T-cell (primary cell): ENCODE data around the gene RABL2B. TPM values are rescaled to one million over a fixed set of nuclear protein-coding genes. Genes with fewer than 3 reads are reported as not detected.
"Not testable (repeated sequence)": the region's sequence is repeated elsewhere in the genome, so short reads cannot be mapped to it uniquely, and the experiment has no call there.

Source experiments
- ATAC-seq, 4 experiments: fragments of 200-7000 bp in 3 of 4; fragments of 150-1000 bp in 1 of 4; cut with Tn5 transposase; replicated peaks in 1 of 4; 1 replicate in 3 of 4; 2 replicates in 1 of 4; pipeline ENCODE4 v1.10.0; 2021; ENCODE audit warnings: moderate library complexity in 3 of 4, mild to moderate bottlenecking in 2 of 4, moderate number of reproducible peaks in 1 of 4
- CTCF ChIA-PET, 2 donors: fragments of 300-600 bp; sonication (Branson Sonifier 250); formaldehyde crosslinking; loops; one replicate each; lab custom pipeline; 2022; ENCODE audit warnings: antibody characterized with exemption in 2 of 2; lab: Charles Lee
- POLR2A ChIA-PET, 2 donors: fragments of 300-600 bp; sonication (Branson Sonifier 250); formaldehyde crosslinking; loops; one replicate each; lab custom pipeline; 2022; ENCODE audit warnings: antibody characterized with exemption in 2 of 2; lab: Charles Lee
- DNase-seq, 35 experiments: peaks; one replicate each; pipeline versions ENCODE4 v3.0.0 to v3.0.0-alpha.2; 2013 to 2023
- H3K27ac ChIP-seq: one replicate; pipeline ENCODE4 v1.5.1; 2013; ENCODE audit warnings: low read length
- H3K27me3 ChIP-seq, 2 experiments: replicated peaks in 1 of 2; 1 replicate in 1 of 2; 2 replicates in 1 of 2; pipeline versions ENCODE4 v1.6.1 to v1.7.0; 2013; ENCODE audit warnings: low read length in 1 of 2, mixed read lengths in 1 of 2; ENCODE audit not compliant: control insufficient read depth in 2 of 2, insufficient read depth in 2 of 2; ENCODE audit errors: extremely low read depth in 1 of 2
- H3K36me3 ChIP-seq, 2 donors: 1 replicate in 1 of 2; 2 replicates in 1 of 2; pipeline versions ENCODE4 v1.6.1 to v1.7.0; 2013; ENCODE audit warnings: low read length in 1 of 2; ENCODE audit not compliant: control insufficient read depth in 2 of 2, insufficient read depth in 1 of 2; ENCODE audit errors: extremely low read depth in 1 of 2
- H3K4me1 ChIP-seq, 2 experiments: 1 replicate in 1 of 2; 2 replicates in 1 of 2; pipeline versions ENCODE4 v1.6.1 to v1.7.0; 2013; ENCODE audit warnings: low read length in 2 of 2, mixed read lengths in 1 of 2; ENCODE audit not compliant: insufficient read depth in 2 of 2, control insufficient read depth in 1 of 2; ENCODE audit errors: extremely low read depth in 1 of 2
- H3K4me3 ChIP-seq, 2 donors: 1 replicate in 1 of 2; 2 replicates in 1 of 2; pipeline versions ENCODE4 v1.5.1 to v1.7.0; 2013; ENCODE audit warnings: mild to moderate bottlenecking in 2 of 2, low read length in 1 of 2, moderate library complexity in 1 of 2; ENCODE audit not compliant: control insufficient read depth in 1 of 2; ENCODE audit errors: extremely low read depth in 1 of 2
- H3K9me3 ChIP-seq: 2 replicates; pipeline ENCODE4 v1.7.0; 2013
- H3K27ac Mint-ChIP-seq, 2 donors: one replicate each; pipeline ENCODE4 v1.8.0; 2020 to 2021; ENCODE audit warnings: mild to moderate bottlenecking in 2 of 2, mixed read lengths in 2 of 2
- H3K27me3 Mint-ChIP-seq, 2 donors: one replicate each; pipeline ENCODE4 v1.8.0; 2021 to 2022; ENCODE audit warnings: mixed read lengths in 2 of 2
- H3K36me3 Mint-ChIP-seq: one replicate; pipeline ENCODE4 v1.8.0; 2021; ENCODE audit warnings: mixed read lengths
- H3K4me1 Mint-ChIP-seq, 3 donors: one replicate each; pipeline ENCODE4 v1.8.0; 2020 to 2022; ENCODE audit warnings: mixed read lengths in 3 of 3, mild to moderate bottlenecking in 1 of 3
- H3K4me3 Mint-ChIP-seq, 3 donors: one replicate each; pipeline ENCODE4 v1.8.0; 2020 to 2022; ENCODE audit warnings: mild to moderate bottlenecking in 3 of 3, mixed read lengths in 3 of 3, moderate library complexity in 3 of 3
- H3K9me3 Mint-ChIP-seq, 3 donors: one replicate each; pipeline ENCODE4 v1.8.0; 2020 to 2022; ENCODE audit warnings: mixed read lengths in 3 of 3
- WGBS: methylation state at CpG from one replicate; pipeline ENCODE4 v1.1.5; 2013; ENCODE audit warnings: missing lambda C conversion rate; ENCODE audit not compliant: insufficient coverage; 5-methylcytosine and 5-hydroxymethylcytosine counted together
- total RNA-seq, 35 experiments: library from RNA in 6 of 35; stranded (reverse) in 6 of 35; fragments of 120-200 nt in 1 of 35; gene quantifications; one replicate each; pipeline versions ENCODE4 v1.2.1 to v1.2.4 and lab custom pipeline; 2013 to 2026

The RABL2B gene
- total RNA-seq = 10 to 100 TPM; 60.3 to 70.9 (median 64.4) TPM
- total RNA-seq (2013) = 32.4 TPM
- total RNA-seq (lab: John Stamatoyannopoulos, UW) = 7.7 to 30.2 (median 15.4) reads per million in 29 experiments

GRCh38 chr22:50783033-50783879 lies at the start of gene RABL2B:
RABL2B (minus strand) TSS chr22:50783636; CDS start chr22:50782294, 1,342 bp downstream.
- H3K27me3 ChIP-seq, H3K36me3 ChIP-seq, POLR2A ChIA-PET, CTCF ChIA-PET, H3K27me3 Mint-ChIP-seq, H3K9me3 Mint-ChIP-seq, H3K27ac ChIP-seq, H3K4me1 ChIP-seq, H3K9me3 ChIP-seq, H3K36me3 Mint-ChIP-seq: not testable (repeated sequence)
- ATAC-seq (peak; percentile 92 to 97 (median 95)), DNase-seq (peak; percentile 72 to 94 (median 84))
- peak within 1 kb of the TSS; percentile 82 to 86 (median 85) for H3K4me3 Mint-ChIP-seq
- H3K4me1 Mint-ChIP-seq = peaks cover 6 to 14% (median 10%) of the 10 kb centered on the region in 3 donors
- H3K4me3 ChIP-seq = peak within 1 kb of the TSS; percentile 44 to 57
- H3K27ac Mint-ChIP-seq = peak within 1 kb of the TSS; percentile 79 to 88
- WGBS = 0% methylated on average over 12 of the region's 77 CpGs

GRCh38 chr22:50786936-50787335 lies 3.5 kb upstream of the RABL2B start:
- H3K27me3 Mint-ChIP-seq, H3K4me3 ChIP-seq, H3K4me1 ChIP-seq, H3K27ac ChIP-seq, H3K4me3 Mint-ChIP-seq, CTCF ChIA-PET, H3K9me3 Mint-ChIP-seq, ATAC-seq, DNase-seq, H3K9me3 ChIP-seq, POLR2A ChIA-PET, H3K36me3 Mint-ChIP-seq, H3K27me3 ChIP-seq, H3K27ac Mint-ChIP-seq, H3K36me3 ChIP-seq: not testable (repeated sequence)
- peaks cover 6 to 14% (median 10%) of the 10 kb centered on the region in 3 donors for H3K4me1 Mint-ChIP-seq
- WGBS = no CpG with 5 or more reads among the region's 5 CpGs

GRCh38 chr22:50785289-50785688 lies 1.9 kb upstream of the RABL2B start:
- H3K36me3 Mint-ChIP-seq, H3K27ac ChIP-seq, H3K9me3 Mint-ChIP-seq, H3K9me3 ChIP-seq, H3K4me1 ChIP-seq, DNase-seq, H3K4me3 ChIP-seq, H3K36me3 ChIP-seq, POLR2A ChIA-PET, CTCF ChIA-PET, ATAC-seq, H3K27me3 Mint-ChIP-seq, H3K27ac Mint-ChIP-seq, H3K27me3 ChIP-seq: not testable (repeated sequence)
- no CpG with 5 or more reads among the region's 5 CpGs for WGBS
- peak overlapping the region in 2 of 3 donors; percentile 11 to 24 for H3K4me3 Mint-ChIP-seq
- peaks cover 6 to 14% (median 10%) of the 10 kb centered on the region in 3 donors for H3K4me1 Mint-ChIP-seq

GRCh38 chr22:50783880-50784276 lies 442 bp upstream of the RABL2B start:
- H3K27me3 Mint-ChIP-seq, POLR2A ChIA-PET, H3K4me1 ChIP-seq, H3K9me3 ChIP-seq, H3K36me3 ChIP-seq, H3K27me3 ChIP-seq, H3K9me3 Mint-ChIP-seq, H3K27ac ChIP-seq, CTCF ChIA-PET, H3K36me3 Mint-ChIP-seq: not testable (repeated sequence)
- peak overlapping the region; percentile 25 to 44 for H3K4me3 ChIP-seq
- H3K4me3 Mint-ChIP-seq = peak overlapping the region; percentile 82 to 86 (median 85)
- ATAC-seq = peak; percentile 30 to 48 (median 44)
- WGBS = no CpG with 5 or more reads among the region's 16 CpGs
- peak overlapping the region; percentile 79 to 88 for H3K27ac Mint-ChIP-seq
- DNase-seq = peak in 13 of 35 experiments; percentile 3 to 34 (median 11)
- peaks cover 6 to 14% (median 10%) of the 10 kb centered on the region in 3 donors for H3K4me1 Mint-ChIP-seq

- DNase-seq, H3K27ac ChIP-seq, H3K27me3 ChIP-seq, H3K9me3 Mint-ChIP-seq, POLR2A ChIA-PET, ATAC-seq, CTCF ChIA-PET, H3K9me3 ChIP-seq, H3K27me3 Mint-ChIP-seq, H3K36me3 Mint-ChIP-seq, H3K4me1 ChIP-seq, H3K36me3 ChIP-seq, H3K4me3 ChIP-seq: not testable (repeated sequence)
- Mint-ChIP-seq H3K4me1 (peaks cover 6 to 14% (median 10%) of the 10 kb centered on the region in 3 donors), H3K27ac (peak overlapping the region in 1 of 2 donors; percentile 39), H3K4me3 (peak overlapping the region; percentile 14 to 86 (median 34))
- WGBS = no CpG with 5 or more reads among the region's 3 CpGs
Observed at GRCh38 chr22:50782253-50782652, 1.2 kb downstream of the RABL2B start.

GRCh38 chr22:50780244-50780643 lies 3.2 kb downstream of the RABL2B start:
- H3K27ac ChIP-seq, H3K4me1 ChIP-seq, H3K4me3 Mint-ChIP-seq, H3K36me3 Mint-ChIP-seq, H3K9me3 ChIP-seq, H3K27me3 Mint-ChIP-seq, ATAC-seq, H3K4me3 ChIP-seq, H3K9me3 Mint-ChIP-seq, POLR2A ChIA-PET, H3K27ac Mint-ChIP-seq, H3K36me3 ChIP-seq, H3K27me3 ChIP-seq, CTCF ChIA-PET: not testable (repeated sequence)
- DNase-seq = peak in 3 of 35 experiments; percentile 1 to 5 (median 4)
- 80% methylated on average over 1 of the region's 4 CpGs for WGBS
- peaks cover 6 to 14% (median 10%) of the 10 kb centered on the region in 3 donors for H3K4me1 Mint-ChIP-seq
